ENCODE measurements around the gene PNMA1.

Gene PNMA1

GRCh38 chr14:73713803-73714655, at the start of gene PNMA1:
Gene PNMA1 (minus strand): TSS chr14:73714384. CDS start chr14:73713639, 745 bp downstream.
- peak; percentile 88 for DNase-seq (ENCODE audit: low read depth)

GRCh38 chr14:73763396-73763795, 49.2 kb upstream of the PNMA1 start:
- no peak for DNase-seq (ENCODE audit: low read depth)

GRCh38 chr14:73762375-73762822, 48.2 kb upstream of the PNMA1 start:
- no peak for DNase-seq (ENCODE audit: low read depth)

- DNase-seq (ENCODE audit: low read depth), result no peak
Observed at GRCh38 chr14:73761618-73762355, 47.6 kb upstream of the PNMA1 start.

GRCh38 chr14:73760598-73761586, 46.7 kb upstream of the PNMA1 start:
- DNase-seq (ENCODE audit: low read depth), result no peak

GRCh38 chr14:73759714-73760597, 45.8 kb upstream of the PNMA1 start:
- DNase-seq (ENCODE audit: low read depth), result peak; percentile 96

DNA sequence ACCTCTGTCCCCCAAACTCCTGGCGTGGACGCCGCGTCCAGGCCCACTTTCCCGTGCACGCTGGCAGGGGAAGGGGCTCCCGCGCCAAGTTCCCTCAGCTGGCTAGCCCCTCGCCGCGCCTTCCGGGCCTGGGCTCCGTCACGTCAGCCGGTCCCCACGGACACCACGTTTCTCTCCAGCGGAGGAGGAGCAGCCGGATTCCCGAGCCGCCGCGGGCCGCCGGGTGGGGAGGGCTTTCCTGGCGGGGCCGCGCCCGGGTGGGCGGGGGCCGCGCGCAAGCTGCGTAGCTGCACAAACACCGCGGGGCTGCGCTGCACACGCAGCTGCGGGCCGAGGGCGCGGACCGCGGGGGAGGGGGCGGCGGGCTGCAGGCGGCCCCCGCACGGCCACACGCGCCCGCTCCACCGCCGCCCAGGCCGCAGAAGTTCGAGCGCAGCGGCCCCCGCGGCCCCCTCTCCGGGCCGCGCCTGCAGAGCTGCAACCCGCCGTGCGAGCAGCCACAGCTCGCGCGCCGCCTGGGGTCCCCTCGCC, 45.1 kb upstream of the PNMA1 start:
- DNase-seq (ENCODE audit: low read depth), result peak; percentile 58

DNA sequence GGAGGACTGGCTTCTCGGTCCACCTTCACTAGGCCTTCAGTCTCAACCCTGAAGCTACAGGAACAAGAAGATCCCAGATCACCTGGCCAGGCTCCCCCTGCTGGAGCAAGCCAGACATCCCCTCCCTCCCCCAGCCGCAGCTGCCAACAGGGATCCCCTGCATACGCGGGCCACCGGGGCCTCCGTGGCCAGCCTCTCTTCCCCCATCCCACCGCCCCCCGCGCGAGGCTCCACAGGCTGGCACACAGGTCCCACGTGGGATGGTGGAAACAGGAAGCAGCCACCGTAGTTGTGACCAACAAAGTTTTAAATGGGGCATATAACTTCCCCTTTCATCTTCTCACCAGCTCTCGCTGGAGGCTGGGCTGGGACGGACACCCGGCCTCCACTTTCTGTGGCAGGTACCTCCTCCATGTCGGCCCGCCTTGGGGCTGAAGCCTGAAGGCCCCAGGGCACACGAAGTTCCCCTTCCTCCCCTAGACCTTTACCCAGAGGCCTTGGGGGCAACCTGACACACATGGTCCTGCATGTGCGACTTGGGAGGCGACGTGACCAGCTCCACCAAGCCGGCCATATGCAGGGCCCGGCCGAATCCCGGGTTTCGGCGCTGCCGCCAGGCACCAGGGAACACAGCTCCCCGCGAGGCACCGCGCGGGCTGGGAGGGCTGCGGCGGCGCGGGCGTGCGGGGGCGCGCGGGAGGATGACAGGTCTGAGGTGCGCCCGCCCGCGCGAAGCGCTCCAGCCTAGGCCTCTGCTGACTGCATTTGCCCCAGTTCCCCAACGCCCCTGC, 44.4 kb upstream of the PNMA1 start:
- peak; percentile 70 for DNase-seq (ENCODE audit: low read depth)

DNA sequence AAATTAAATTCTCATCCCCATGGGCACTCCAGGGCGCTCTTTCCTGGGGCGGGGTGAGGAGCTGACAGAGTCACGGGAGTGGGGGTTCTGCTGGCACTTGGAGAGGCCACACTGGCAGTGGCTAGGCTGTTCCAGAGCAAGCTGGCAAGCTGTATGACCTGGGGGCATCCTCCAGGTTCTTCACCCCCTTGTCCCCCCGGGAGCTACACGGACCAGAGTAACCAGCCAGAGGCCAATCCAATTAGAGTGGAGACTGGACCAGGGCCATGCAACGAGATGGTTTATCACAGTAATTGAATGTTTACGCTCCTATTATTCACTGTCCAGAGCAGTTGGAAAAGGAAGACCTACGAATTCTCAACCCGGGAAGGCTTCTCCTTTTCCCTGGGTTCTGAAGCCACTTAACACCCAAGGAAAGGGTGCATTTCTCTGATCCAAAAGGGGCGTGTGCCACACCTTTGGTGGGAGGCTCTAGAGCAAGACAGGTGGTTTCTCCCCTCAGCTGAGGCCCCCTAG, 43.8 kb upstream of the PNMA1 start:
- no peak for DNase-seq (ENCODE audit: low read depth)

GRCh38 chr14:73757381-73757780, 43.2 kb upstream of the PNMA1 start:
- DNase-seq (ENCODE audit: low read depth), result no peak

DNA sequence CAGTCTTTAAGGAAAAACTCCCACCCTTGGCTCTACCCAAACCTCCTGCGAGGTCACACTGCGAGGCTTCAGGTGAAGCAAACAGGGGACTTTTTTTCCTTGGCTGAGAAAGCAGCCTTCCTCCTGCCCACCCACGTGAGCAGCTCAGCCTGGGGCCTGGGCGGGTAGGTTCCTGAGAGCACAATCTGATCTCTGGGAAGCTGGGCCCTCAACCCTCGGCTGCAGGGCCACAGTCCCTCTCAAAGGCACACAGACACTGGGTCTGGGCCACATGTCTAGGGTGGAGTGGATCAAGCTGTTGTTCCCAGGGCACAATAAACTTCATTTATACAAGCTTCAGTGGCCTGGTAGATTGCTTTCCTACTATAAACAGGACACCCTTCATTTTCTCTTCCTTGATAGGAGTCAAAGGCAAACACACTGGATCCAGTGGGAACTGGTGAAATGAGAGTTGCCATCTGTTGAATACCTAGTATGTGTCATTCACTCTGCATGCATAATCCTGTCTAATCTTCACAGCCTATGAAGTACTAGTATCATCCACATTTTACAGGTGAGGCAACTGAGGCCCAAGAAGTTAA, 41.3 kb upstream of the PNMA1 start:
- DNase-seq (ENCODE audit: low read depth), result no peak

GRCh38 chr14:73754911-73755360, 40.8 kb upstream of the PNMA1 start:
- DNase-seq (ENCODE audit: low read depth), result no peak

- DNase-seq (ENCODE audit: low read depth), result no peak
Observed at GRCh38 chr14:73753887-73754795, 40.0 kb upstream of the PNMA1 start.

GRCh38 chr14:73753124-73753886, 39.1 kb upstream of the PNMA1 start:
- no peak for DNase-seq (ENCODE audit: low read depth)

DNA sequence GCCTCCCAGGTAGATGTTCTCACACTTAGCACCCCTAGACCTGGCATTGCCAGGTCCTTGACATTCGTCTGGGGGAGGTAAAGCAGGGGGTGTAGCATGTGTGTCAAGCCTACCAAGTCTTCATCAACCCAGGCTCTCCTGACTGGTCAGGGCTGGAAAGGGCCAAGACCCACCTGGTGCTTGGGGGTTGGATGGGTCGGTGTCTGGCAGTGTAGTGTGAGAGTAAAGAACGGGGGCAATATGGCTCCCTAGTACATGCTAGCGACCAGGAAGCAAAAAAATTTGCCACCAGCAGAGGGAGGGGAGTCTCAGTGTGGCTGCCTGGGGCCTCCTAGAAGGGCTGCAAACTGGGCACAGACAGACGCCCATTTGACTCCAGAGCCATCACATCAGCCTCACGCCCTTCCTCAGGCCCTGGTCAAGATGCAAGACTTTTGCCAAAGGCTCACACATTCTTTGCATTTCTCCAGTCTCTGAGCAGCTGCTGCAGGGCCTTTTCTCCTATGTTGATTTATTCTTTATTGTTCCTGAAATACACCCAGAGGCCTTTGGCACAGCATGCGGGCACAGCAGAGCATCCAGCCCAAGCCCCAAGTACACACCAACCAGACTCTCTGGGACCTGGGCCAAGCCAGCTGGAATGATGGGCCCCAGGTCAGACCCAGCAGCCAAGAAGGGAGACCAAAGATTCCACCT, 38.3 kb upstream of the PNMA1 start:
- DNase-seq (ENCODE audit: low read depth), result no peak

- no peak for DNase-seq (ENCODE audit: low read depth)
Observed at GRCh38 chr14:73751157-73751691, 37.0 kb upstream of the PNMA1 start.

All from activated T-cell treated with anti-CD3 and anti-CD28 coated beads for 48 hours (primary cell).